Mucosa of stomach (tissue), 1 donor: ENCODE measurements around the gene SNX20.

ENCODE experiments used
- H3K27me3 ChIP-seq: one replicate; pipeline ENCODE4 v1.7.0; 2013; ENCODE audit warnings: mild to moderate bottlenecking, low read length; ENCODE audit not compliant: control insufficient read depth, insufficient read depth
- H3K36me3 ChIP-seq: one replicate; pipeline ENCODE4 v1.7.0; 2013; ENCODE audit warnings: low read length; ENCODE audit not compliant: control insufficient read depth, insufficient read depth
- H3K4me1 ChIP-seq: one replicate; pipeline ENCODE4 v1.7.0; 2013; ENCODE audit warnings: mild to moderate bottlenecking, low read length; ENCODE audit not compliant: control insufficient read depth, insufficient read depth
- H3K4me3 ChIP-seq: one replicate; pipeline ENCODE4 v1.7.0; 2013; ENCODE audit warnings: low read length
- H3K9ac ChIP-seq: one replicate; pipeline ENCODE4 v1.7.0; 2013; ENCODE audit warnings: mild to moderate bottlenecking, low read length, moderate library complexity
- H3K9me3 ChIP-seq: one replicate; pipeline ENCODE4 v1.7.0; 2013; ENCODE audit warnings: mild to moderate bottlenecking, low read length, moderate library complexity; ENCODE audit not compliant: control insufficient read depth
- donor health status: Pancreatic carcinoma.

SNX20 gene

GRCh38 chr16:50697881-50698767 lies 17.0 kb upstream of the SNX20 start:
- Histone ChIP-seq H3K9ac (peak overlapping the region; percentile 64), H3K4me3 (no peak overlapping the region)

GRCh38 chr16:50697421-50697715 lies 16.3 kb upstream of the SNX20 start:
- peak overlapping the region; percentile 64 for H3K9ac ChIP-seq
- H3K36me3 ChIP-seq, result no peaks in the 10 kb centered on the region
- H3K9me3 ChIP-seq, result no peaks in the 10 kb centered on the region
- H3K27me3 ChIP-seq, result peaks cover 13% of the 10 kb centered on the region
- no peak overlapping the region for H3K4me3 ChIP-seq
- peaks cover 32% of the 10 kb centered on the region for H3K4me1 ChIP-seq

More at GRCh38 chr16:50697881-50698767, 17.0 kb upstream of the SNX20 start:
- Histone ChIP-seq H3K4me1 (peaks cover 32% of the 10 kb centered on the region), H3K36me3 (no peaks in the 10 kb centered on the region), H3K9me3 (no peaks in the 10 kb centered on the region), H3K27me3 (peaks cover 11% of the 10 kb centered on the region)

GRCh38 chr16:50696575-50697420 lies 15.7 kb upstream of the SNX20 start:
- Histone ChIP-seq H3K9me3 (no peaks in the 10 kb centered on the region), H3K9ac (no peak overlapping the region), H3K27me3 (peaks cover 13% of the 10 kb centered on the region), H3K4me3 (no peak overlapping the region), H3K4me1 (peaks cover 32% of the 10 kb centered on the region), H3K36me3 (no peaks in the 10 kb centered on the region)

GRCh38 chr16:50696126-50696525 lies 15.0 kb upstream of the SNX20 start:
- no peaks in the 10 kb centered on the region for H3K9me3 ChIP-seq
- no peak overlapping the region for H3K9ac ChIP-seq
- H3K4me1 ChIP-seq, result peaks cover 32% of the 10 kb centered on the region
- no peaks in the 10 kb centered on the region for H3K36me3 ChIP-seq
- H3K27me3 ChIP-seq, result peaks cover 13% of the 10 kb centered on the region
- H3K4me3 ChIP-seq, result no peak overlapping the region

- Histone ChIP-seq H3K9me3 (no peaks in the 10 kb centered on the region), H3K4me1 (peaks cover 32% of the 10 kb centered on the region), H3K9ac (no peak overlapping the region), H3K27me3 (peaks cover 13% of the 10 kb centered on the region), H3K36me3 (no peaks in the 10 kb centered on the region), H3K4me3 (no peak overlapping the region)
Measured at GRCh38 chr16:50695017-50696000, 14.2 kb upstream of the SNX20 start.

GRCh38 chr16:50694206-50694605 lies 13.1 kb upstream of the SNX20 start:
- Histone ChIP-seq H3K9me3 (no peaks in the 10 kb centered on the region), H3K4me1 (peaks cover 32% of the 10 kb centered on the region), H3K27me3 (peaks cover 13% of the 10 kb centered on the region), H3K4me3 (no peak overlapping the region), H3K36me3 (no peaks in the 10 kb centered on the region), H3K9ac (peak overlapping the region; percentile 47)

- Histone ChIP-seq H3K9ac (peak within 1 kb of the TSS; percentile 47), H3K4me1 (peaks cover 28% of the 10 kb centered on the region), H3K9me3 (no peaks in the 10 kb centered on the region), H3K27me3 (peaks cover 13% of the 10 kb centered on the region), H3K4me3 (no peak within 1 kb of the TSS), H3K36me3 (no peaks in the 10 kb centered on the region)
Measured at GRCh38 chr16:50692999-50693781, 12.1 kb upstream of the SNX20 start, which contains the start of gene NOD2. NOD2 (plus strand) TSS chr16:50693606; CDS start chr16:50699496, 5,890 bp downstream.

GRCh38 chr16:50692644-50692998 lies 11.5 kb upstream of the SNX20 start:
- no peak overlapping the region for H3K4me3 ChIP-seq
- H3K9ac ChIP-seq, result no peak overlapping the region
- H3K9me3 ChIP-seq, result no peaks in the 10 kb centered on the region
- no peaks in the 10 kb centered on the region for H3K36me3 ChIP-seq
- H3K27me3 ChIP-seq, result peaks cover 13% of the 10 kb centered on the region
- H3K4me1 ChIP-seq, result peaks cover 22% of the 10 kb centered on the region

- Histone ChIP-seq H3K27me3 (peaks cover 13% of the 10 kb centered on the region), H3K4me1 (peaks cover 6% of the 10 kb centered on the region), H3K9ac (no peak overlapping the region), H3K36me3 (no peaks in the 10 kb centered on the region), H3K4me3 (no peak overlapping the region), H3K9me3 (no peaks in the 10 kb centered on the region)
Measured at GRCh38 chr16:50690177-50690576, 9.1 kb upstream of the SNX20 start.

GRCh38 chr16:50688867-50689266 lies 7.8 kb upstream of the SNX20 start:
- peaks cover 7% of the 10 kb centered on the region for H3K27me3 ChIP-seq
- H3K9me3 ChIP-seq, result no peaks in the 10 kb centered on the region
- H3K4me1 ChIP-seq, result peaks cover 4% of the 10 kb centered on the region
- no peak overlapping the region for H3K9ac ChIP-seq
- no peak overlapping the region for H3K4me3 ChIP-seq
- no peaks in the 10 kb centered on the region for H3K36me3 ChIP-seq

- Histone ChIP-seq H3K9me3 (no peaks in the 10 kb centered on the region), H3K27me3 (peaks cover 1% of the 10 kb centered on the region), H3K4me1 (no peaks in the 10 kb centered on the region), H3K4me3 (no peak overlapping the region), H3K9ac (no peak overlapping the region), H3K36me3 (no peaks in the 10 kb centered on the region)
Measured at GRCh38 chr16:50688083-50688482, 7.0 kb upstream of the SNX20 start.
